ENCODE results near the gene PPP2R2B.

The PPP2R2B gene

GRCh38 chr5:146662229-146662628 lies 216.3 kb downstream of the PPP2R2B start:
- TF ChIP-seq CTCF (IDR thresholded peaks at IDR 0.05): peak; percentile 73

GRCh38 chr5:146660376-146660960 lies 218.1 kb downstream of the PPP2R2B start:
- TF ChIP-seq CTCF (IDR thresholded peaks at IDR 0.05): no peak

GRCh38 chr5:146659961-146660360 lies 218.6 kb downstream of the PPP2R2B start:
- TF ChIP-seq CTCF (IDR thresholded peaks at IDR 0.05): no peak

- TF ChIP-seq CTCF (IDR thresholded peaks at IDR 0.05): no peak
Measured at GRCh38 chr5:146656703-146657102, 221.9 kb downstream of the PPP2R2B start.

- no peak for TF ChIP-seq CTCF (IDR thresholded peaks at IDR 0.05)
Measured at GRCh38 chr5:146653560-146653959, 225.0 kb downstream of the PPP2R2B start.

GRCh38 chr5:146652547-146652946 lies 226.0 kb downstream of the PPP2R2B start:
- no peak for TF ChIP-seq CTCF (IDR thresholded peaks at IDR 0.05)

- no peak for TF ChIP-seq CTCF (IDR thresholded peaks at IDR 0.05)
Measured at GRCh38 chr5:146647656-146648199, 230.8 kb downstream of the PPP2R2B start.

GRCh38 chr5:146646441-146646840 lies 232.1 kb downstream of the PPP2R2B start:
- no peak for TF ChIP-seq CTCF (IDR thresholded peaks at IDR 0.05)

Data from LNCAP (cell line).